ENCODE measurements around the gene PBRM1. TPM values are rescaled to one million over a fixed set of nuclear protein-coding genes. Genes with fewer than 3 reads are reported as not detected.
"Not testable (repeated sequence)": the region's sequence is repeated elsewhere in the genome, so short reads cannot be mapped to it uniquely, and the experiment has no call there.

PBRM1 gene
- total and polyA plus RNA-seq, 2 of the 8 experiments (the other 6 are each of a cell fraction or from before 2014, with no cell fraction given): 19.3 to 65.8 TPM

DNA sequence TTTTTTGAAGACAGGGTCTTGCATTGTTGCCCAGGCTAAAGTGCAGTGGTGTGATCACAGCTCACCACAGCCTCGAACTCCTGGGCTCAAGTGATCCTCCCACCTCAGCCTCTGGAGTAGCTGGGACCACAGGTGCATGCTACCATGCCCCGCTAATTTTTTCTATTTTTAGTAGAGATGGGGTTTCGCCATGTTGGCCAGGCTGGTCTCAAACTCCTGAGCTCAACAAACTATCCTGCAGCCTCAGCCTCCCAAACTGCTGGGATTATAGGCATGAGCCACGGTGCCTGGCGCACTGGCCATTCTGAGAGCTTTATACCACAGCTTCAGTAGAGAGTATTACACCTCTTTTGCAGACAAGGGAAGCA is 159.1 kb downstream of the PBRM1 start:
- not testable (repeated sequence) for H2BK120ac ChIP-seq (replicated peaks; ENCODE audit: low read depth, low read length); H2AK5ac ChIP-seq (ENCODE audit: low read depth, low read length); H3K4me1 ChIP-seq (replicated peaks in 1 of 4; ENCODE audit: control insufficient read depth in 3 of 4, insufficient read depth in 4 of 4, low read length in 3 of 4); H2BK20ac ChIP-seq (ENCODE audit: low read length); H2BK15ac ChIP-seq (ENCODE audit: low read length); H3K4me3 ChIP-seq (ENCODE audit: extremely low read depth in 1 of 4, insufficient read depth in 2 of 4, low read depth in 3 of 4, low read length in 4 of 4); H3K23ac ChIP-seq (ENCODE audit: insufficient read length); H3K27me3 ChIP-seq (replicated peaks in 1 of 4; ENCODE audit: control insufficient read depth in 3 of 4, extremely low read depth in 1 of 4, insufficient read depth in 3 of 4, low read length in 3 of 4); H3K4me2 ChIP-seq (ENCODE audit: insufficient read depth in 1 of 2, low read depth in 2 of 2, low read length in 2 of 2); H3K9me3 ChIP-seq (ENCODE audit: insufficient read depth in 2 of 2, low read depth in 1 of 2, low read length in 1 of 2); H2BK5ac ChIP-seq (ENCODE audit: low read depth, low read length); H3K14ac ChIP-seq (ENCODE audit: insufficient read length); H3K9ac ChIP-seq (replicated peaks in 1 of 4; ENCODE audit: extremely low read depth in 1 of 4, low read depth in 3 of 4, low read length in 3 of 4); FAIRE-seq; H3K4ac ChIP-seq (replicated peaks; ENCODE audit: insufficient read length, low read depth, low read length); H4K91ac ChIP-seq (replicated peaks; ENCODE audit: insufficient read length, low read length); H3K18ac ChIP-seq (ENCODE audit: extremely low read depth, low read length); H2AFZ ChIP-seq (ENCODE audit: low read length); H4K5ac ChIP-seq (ENCODE audit: insufficient read length, low read depth, low read length); DNase-seq (ENCODE audit: low read depth in 1 of 2, low spot score in 2 of 2); H3K23me2 ChIP-seq (ENCODE audit: low read depth, low read length); H4K8ac ChIP-seq (ENCODE audit: extremely low read depth, insufficient read depth, low read length); H2BK12ac ChIP-seq (ENCODE audit: low read depth, low read length); H3K56ac ChIP-seq (replicated peaks; ENCODE audit: insufficient read length, low read depth, low read length); H3K27ac ChIP-seq (ENCODE audit: low read depth, low read length)
- ChIA-PET CTCF (ENCODE audit: partially characterized antibody) (interaction anchor here (0.5 to 2.2 kb wide), 8 partner anchors 9 to 294 kb away, joined by 3 to 6 read pairs (median 3); no protein-coding TSS in a partner anchor), POLR2A (ENCODE audit: partially characterized antibody) (interaction anchor here (0.6 to 2.0 kb wide), 6 partner anchors 10 to 306 kb away, joined by 3 to 7 read pairs (median 5); partner anchors contain the start of genes STAB1 and UQCC5)
- peaks cover 26% of the 10 kb centered on the region for H3K79me1 ChIP-seq (ENCODE audit: low read depth, low read length)
- H4K20me1 ChIP-seq (replicated peaks in 1 of 2; ENCODE audit: control insufficient read depth in 1 of 2, insufficient read depth in 2 of 2, low read length in 2 of 2): peaks cover 11 to 47% of the 10 kb centered on the region in 2 experiments
- peaks cover 0 to 22% of the 10 kb centered on the region in 2 experiments; a peak in 1 of 4 replicates for H3K79me2 ChIP-seq (ENCODE audit: control insufficient read depth in 1 of 2, insufficient read depth in 2 of 2, low read length in 2 of 2)
- peaks cover 27 to 68% (median 42%) of the 10 kb centered on the region in 4 experiments for H3K36me3 ChIP-seq (ENCODE audit: control insufficient read depth in 2 of 4, insufficient read depth in 4 of 4, low read length in 3 of 4)
- WGBS, 2 experiments (ENCODE audit: extremely low coverage in 1 of 2, insufficient coverage in 1 of 2, insufficient read length in 1 of 2, insufficient replicate concordance in 2 of 2, low coverage in 1 of 2, low lambda C conversion rate in 2 of 2, missing lambda C conversion rate in 1 of 2): 84% methylated on average over 5 of the region's 5 CpGs; no CpG with 5 or more reads in 1 of the 2 experiments

All from H1 (cell line).